ENCODE measurements around the gene SSRP1.

- TF ChIP-seq SUZ12 (IDR thresholded peaks at IDR 0.05; ENCODE audit: extremely low read depth, insufficient read depth, insufficient read length) (no peak), YY1 (IDR thresholded peaks at IDR 0.05; ENCODE audit: insufficient read depth, insufficient read length) (no peak), ZNF274 (IDR thresholded peaks at IDR 0.05; ENCODE audit: low read depth, low read length) (no peak)
Observed at GRCh38 chr11:57361926-57362325, 26.2 kb upstream of the SSRP1 start.
